Choroid plexus epithelial cell (primary cell): Measurements from ENCODE around the gene TBCD.

Experiments
- DNase-seq: peaks from one replicate; pipeline ENCODE4 v3.0.0-alpha.2; 2010; ENCODE audit warnings: low read depth
- H3K4me3 ChIP-seq: 2 replicates; pipeline ENCODE4 v1.5.1; 2011; ENCODE audit warnings: low read depth, mild to moderate bottlenecking, control low read depth, low read length, moderate library complexity
- TF ChIP-seq, protein P1 (sequence below): conservative IDR thresholded peaks from 2 replicates; pipeline ENCODE4 v1.5.1; 2011; ENCODE audit warnings: low read depth, mild to moderate bottlenecking, control low read depth, inconsistent platforms, low read length, moderate library complexity

Gene TBCD

DNA sequence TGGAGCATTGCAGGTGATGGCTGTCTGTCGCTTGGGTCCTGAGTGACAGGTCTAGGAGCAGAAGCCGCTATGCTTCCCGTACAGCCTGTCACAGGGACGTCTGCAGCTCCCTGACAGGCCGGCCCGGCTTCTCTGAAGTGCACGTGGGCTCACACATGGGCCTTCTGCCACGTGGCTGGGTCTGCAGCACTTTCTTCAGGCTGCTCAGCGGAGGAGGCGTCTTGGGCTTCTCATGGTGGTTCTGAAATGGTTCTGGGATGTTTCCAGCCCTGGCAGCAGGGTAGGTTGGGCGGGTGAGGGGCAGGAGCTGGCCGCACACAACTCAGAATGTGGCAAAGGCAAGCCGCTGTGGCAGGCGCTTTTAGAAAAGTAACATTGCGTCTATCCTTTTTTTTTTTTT lies 168.3 kb downstream of the TBCD start:
- TF ChIP-seq, protein P1, sequence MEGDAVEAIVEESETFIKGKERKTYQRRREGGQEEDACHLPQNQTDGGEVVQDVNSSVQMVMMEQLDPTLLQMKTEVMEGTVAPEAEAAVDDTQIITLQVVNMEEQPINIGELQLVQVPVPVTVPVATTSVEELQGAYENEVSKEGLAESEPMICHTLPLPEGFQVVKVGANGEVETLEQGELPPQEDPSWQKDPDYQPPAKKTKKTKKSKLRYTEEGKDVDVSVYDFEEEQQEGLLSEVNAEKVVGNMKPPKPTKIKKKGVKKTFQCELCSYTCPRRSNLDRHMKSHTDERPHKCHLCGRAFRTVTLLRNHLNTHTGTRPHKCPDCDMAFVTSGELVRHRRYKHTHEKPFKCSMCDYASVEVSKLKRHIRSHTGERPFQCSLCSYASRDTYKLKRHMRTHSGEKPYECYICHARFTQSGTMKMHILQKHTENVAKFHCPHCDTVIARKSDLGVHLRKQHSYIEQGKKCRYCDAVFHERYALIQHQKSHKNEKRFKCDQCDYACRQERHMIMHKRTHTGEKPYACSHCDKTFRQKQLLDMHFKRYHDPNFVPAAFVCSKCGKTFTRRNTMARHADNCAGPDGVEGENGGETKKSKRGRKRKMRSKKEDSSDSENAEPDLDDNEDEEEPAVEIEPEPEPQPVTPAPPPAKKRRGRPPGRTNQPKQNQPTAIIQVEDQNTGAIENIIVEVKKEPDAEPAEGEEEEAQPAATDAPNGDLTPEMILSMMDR, result no peak
- no peak overlapping the region for H3K4me3 ChIP-seq

DNA sequence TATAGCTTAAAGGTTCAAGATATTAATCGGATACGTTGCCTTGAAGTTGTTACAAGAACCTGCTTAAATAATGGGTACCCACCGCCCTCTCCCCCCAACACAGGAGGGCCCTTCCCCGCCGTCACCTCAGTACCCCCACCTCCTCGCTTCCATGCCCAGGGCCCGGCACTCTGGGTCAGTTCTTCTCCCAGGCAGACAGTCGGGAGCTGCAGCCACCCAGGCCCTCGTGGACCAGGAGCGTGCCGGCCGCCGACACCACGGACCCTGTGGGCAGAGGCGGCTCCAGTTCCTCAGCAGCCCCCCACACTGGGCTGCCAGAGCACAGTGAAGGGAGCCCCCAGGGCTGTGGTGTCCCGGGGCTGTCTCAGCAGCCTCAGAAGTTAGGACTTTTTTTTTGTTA lies 168.8 kb downstream of the TBCD start:
- TF ChIP-seq, protein P1, result no peak
- DNase-seq, result no peak
- H3K4me3 ChIP-seq, result no peak overlapping the region

More for the DNA sequence above, 168.3 kb downstream of the TBCD start:
- DNase-seq, result no peak

DNA sequence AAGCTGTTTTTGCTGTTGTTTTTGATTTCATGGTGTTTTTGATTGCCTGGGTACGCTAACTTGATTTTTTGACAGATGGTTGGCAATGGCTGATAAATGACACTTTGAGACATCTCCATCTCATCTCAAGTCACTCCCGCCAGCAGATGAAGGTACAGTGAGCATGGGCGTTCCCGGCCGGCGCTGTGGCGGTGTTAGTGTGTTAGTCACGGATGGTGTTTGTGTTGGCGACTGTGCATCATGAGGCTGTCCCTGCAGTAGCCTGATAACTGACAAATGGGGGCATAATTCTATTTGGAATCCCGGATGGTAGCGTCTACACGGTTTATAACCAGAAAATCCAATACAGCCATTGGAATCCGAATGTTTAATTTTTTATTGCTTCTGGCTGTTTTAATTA lies 169.6 kb downstream of the TBCD start:
- TF ChIP-seq, protein P1, result no peak
- no peak overlapping the region for H3K4me3 ChIP-seq
- no peak for DNase-seq

- H3K4me3 ChIP-seq, result no peak overlapping the region
- no peak for DNase-seq
- TF ChIP-seq, protein P1, result no peak
These were observed 170.8 kb downstream of the TBCD start for GRCh38 chr17:82922646-82923045.

DNA sequence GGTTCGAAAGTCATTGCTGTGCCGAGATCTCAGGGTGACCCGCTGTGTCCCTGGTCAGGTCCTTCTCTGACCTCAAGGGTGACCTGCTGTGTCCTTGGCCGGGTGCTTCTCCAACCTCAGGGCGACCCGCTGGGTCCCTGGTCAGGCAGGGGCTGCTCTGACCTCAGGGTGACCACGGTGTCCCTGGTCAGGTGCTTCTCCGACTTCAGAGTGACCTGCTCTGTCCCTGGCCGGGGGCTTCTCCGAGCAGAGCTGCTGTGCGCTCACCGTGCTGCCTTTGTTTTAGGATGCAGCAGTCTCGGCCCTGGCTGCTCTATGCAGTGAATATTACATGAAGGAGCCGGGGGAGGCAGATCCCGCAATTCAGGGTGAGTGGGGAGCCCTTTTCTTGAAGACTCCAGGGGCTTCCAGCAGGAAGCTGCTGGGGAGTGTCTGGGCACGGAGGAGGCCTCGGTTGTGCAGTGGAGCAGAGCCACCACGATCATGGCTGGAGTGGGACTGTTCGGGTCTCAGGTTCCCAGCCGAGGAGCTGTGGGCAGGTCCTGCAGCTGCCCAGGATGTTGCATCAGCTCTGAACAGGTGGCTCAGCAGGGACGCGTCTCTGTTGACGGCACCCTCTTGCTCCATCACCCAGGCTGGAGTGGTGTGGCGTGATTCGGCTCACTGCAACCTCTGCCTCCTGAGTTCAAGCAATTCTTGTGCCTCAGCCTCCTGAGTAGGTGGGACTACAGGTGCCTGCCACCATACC lies 171.7 kb downstream of the TBCD start:
- no peak for DNase-seq
- no peak overlapping the region for H3K4me3 ChIP-seq
- TF ChIP-seq, protein P1, result no peak

- no peak overlapping the region for H3K4me3 ChIP-seq
- TF ChIP-seq, protein P1, result no peak
- DNase-seq, result no peak
These were observed 172.3 kb downstream of the TBCD start for GRCh38 chr17:82924214-82924613.

- TF ChIP-seq, protein P1, result peak; percentile 9
- H3K4me3 ChIP-seq, result no peak overlapping the region
- peak; percentile 11 for DNase-seq
These were observed 172.9 kb downstream of the TBCD start for GRCh38 chr17:82924812-82925211.
